ENCODE data around the gene DDN. TPM values are rescaled to one million over a fixed set of nuclear protein-coding genes. Genes with fewer than 3 reads are reported as not detected.

DDN gene
- total RNA-seq, 3 donors from 2014 or later: under 0.01 to 0.16 TPM; not detected in 1

GRCh38 chr12:49038291-49038955 lies 39.2 kb upstream of the DDN start:
- intact Hi-C loops (cut with DNase I; ENCODE audit: low total_unique reads): no loop called here
- peaks cover 10% of the 10 kb centered on the region for H3K36me3 ChIP-seq

DNA sequence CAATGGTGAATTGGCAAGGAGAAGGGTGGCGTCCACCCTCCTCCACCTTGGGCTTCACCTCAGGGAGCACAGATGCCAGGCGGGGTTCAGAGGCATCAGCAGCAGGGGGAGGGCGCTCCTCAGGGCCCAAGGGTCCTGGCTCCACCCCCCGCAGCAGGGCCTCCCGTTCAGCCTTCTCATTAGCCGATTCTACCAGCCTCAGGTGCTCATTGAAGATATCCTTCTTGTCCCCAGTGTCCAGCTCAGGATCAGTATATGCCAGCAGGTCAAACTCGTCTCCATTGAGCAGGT lies 38.7 kb upstream of the DDN start:
- Histone ChIP-seq H3K4me3 (no peak overlapping the region), H3K27me3 (no peaks in the 10 kb centered on the region), H3K27ac (no peak overlapping the region), H3K4me1 (no peaks in the 10 kb centered on the region), H3K9me3 (no peaks in the 10 kb centered on the region), H3K36me3 (peaks cover 14% of the 10 kb centered on the region)
- no peak for TF ChIP-seq CTCF (IDR thresholded peaks at IDR 0.05)
- TF ChIP-seq POLR2AphosphoS5 (IDR thresholded peaks at IDR 0.05): no peak
- TF ChIP-seq POLR2A (IDR thresholded peaks at IDR 0.05): no peak
- DNase-seq (ENCODE audit: low spot score in 2 of 2): no peak
- intact Hi-C loops (cut with DNase I; ENCODE audit: low total_unique reads): no loop called here

More at GRCh38 chr12:49038291-49038955, 39.2 kb upstream of the DDN start:
- Histone ChIP-seq H3K4me1 (no peaks in the 10 kb centered on the region), H3K27ac (no peak overlapping the region), H3K4me3 (no peak overlapping the region), H3K27me3 (no peaks in the 10 kb centered on the region), H3K9me3 (no peaks in the 10 kb centered on the region)
- no peak for DNase-seq (ENCODE audit: low spot score in 2 of 2)
- TF ChIP-seq CTCF (IDR thresholded peaks at IDR 0.05) (no peak), POLR2AphosphoS5 (IDR thresholded peaks at IDR 0.05) (no peak), POLR2A (IDR thresholded peaks at IDR 0.05) (no peak)

GRCh38 chr12:49037111-49037946 lies 38.2 kb upstream of the DDN start:
- intact Hi-C loops (cut with DNase I; ENCODE audit: low total_unique reads): no loop called here
- Histone ChIP-seq H3K4me3 (no peak overlapping the region), H3K27me3 (no peaks in the 10 kb centered on the region), H3K4me1 (no peaks in the 10 kb centered on the region), H3K9me3 (no peaks in the 10 kb centered on the region), H3K36me3 (peaks cover 14% of the 10 kb centered on the region), H3K27ac (no peak overlapping the region)
- DNase-seq (ENCODE audit: low spot score in 2 of 2): no peak
- no peak for TF ChIP-seq POLR2AphosphoS5 (IDR thresholded peaks at IDR 0.05)
- no peak for TF ChIP-seq CTCF (IDR thresholded peaks at IDR 0.05)
- no peak for TF ChIP-seq POLR2A (IDR thresholded peaks at IDR 0.05)

DNA sequence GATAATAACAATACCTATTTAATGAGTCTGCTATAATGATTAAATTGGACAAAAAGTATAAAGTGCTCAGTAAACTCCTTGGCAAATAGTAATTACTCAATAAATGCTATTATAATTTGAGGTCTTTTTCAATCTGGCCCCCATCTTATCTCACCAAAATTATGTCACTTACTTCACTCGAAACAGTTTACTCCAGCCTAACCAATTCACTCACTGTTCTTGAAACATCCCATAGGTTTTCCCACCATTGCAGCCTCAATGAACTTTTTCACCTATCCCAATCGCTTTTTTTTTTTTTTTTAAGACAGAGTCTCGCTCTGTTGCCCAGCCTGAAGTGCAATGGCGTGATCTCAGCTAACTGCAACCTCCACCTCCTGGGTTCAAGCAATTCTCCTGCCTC lies 36.9 kb upstream of the DDN start:
- no peak for TF ChIP-seq CTCF (IDR thresholded peaks at IDR 0.05)
- TF ChIP-seq POLR2AphosphoS5 (IDR thresholded peaks at IDR 0.05): no peak
- TF ChIP-seq POLR2A (IDR thresholded peaks at IDR 0.05): no peak
- no peak overlapping the region for H3K27ac ChIP-seq
- no peaks in the 10 kb centered on the region for H3K4me1 ChIP-seq
- no peaks in the 10 kb centered on the region for H3K9me3 ChIP-seq
- peaks cover 9% of the 10 kb centered on the region for H3K36me3 ChIP-seq
- H3K27me3 ChIP-seq: no peaks in the 10 kb centered on the region
- no peak for DNase-seq (ENCODE audit: low spot score in 2 of 2)
- H3K4me3 ChIP-seq: no peak overlapping the region
- intact Hi-C loops (cut with DNase I; ENCODE audit: low total_unique reads): no loop called here

- intact Hi-C loops (cut with DNase I; ENCODE audit: low total_unique reads): no loop called here
- no peaks in the 10 kb centered on the region for H3K27me3 ChIP-seq
- H3K9me3 ChIP-seq: no peaks in the 10 kb centered on the region
- peaks cover 6% of the 10 kb centered on the region for H3K36me3 ChIP-seq
- no peaks in the 10 kb centered on the region for H3K4me1 ChIP-seq
- no peak overlapping the region for H3K4me3 ChIP-seq
- TF ChIP-seq POLR2AphosphoS5 (IDR thresholded peaks at IDR 0.05) (no peak), CTCF (IDR thresholded peaks at IDR 0.05) (no peak), POLR2A (IDR thresholded peaks at IDR 0.05) (no peak)
- H3K27ac ChIP-seq: no peak overlapping the region
- no peak for DNase-seq (ENCODE audit: low spot score in 2 of 2)
These were observed 35.1 kb upstream of the DDN start for GRCh38 chr12:49034286-49034622.
